H1 (cell line): Measurements from ENCODE around the gene MAGI1. TPM values are rescaled to one million over a fixed set of nuclear protein-coding genes. Genes with fewer than 3 reads are reported as not detected.

Experiments used
- CHD7 ChIP-seq: fragments of 300-600 bp; sonication (generic); IDR thresholded peaks from 2 replicates; pipeline ENCODE4 v1.7.1; 2012; ENCODE audit warnings: low read length, moderate library complexity, mild to moderate bottlenecking, inconsistent platforms; ENCODE audit not compliant: insufficient replicate concordance
- KDM1A ChIP-seq: fragments of 200-600, 300-600 bp; sonication (generic); IDR thresholded peaks from 2 replicates; pipeline ENCODE4 v1.7.1; 2016; ENCODE audit warnings: mild to moderate bottlenecking, low read length, borderline replicate concordance
- RAD21 ChIP-seq, 2 experiments: IDR thresholded peaks in 1 of 2; conservative IDR thresholded peaks in 1 of 2; 2 replicates each; pipeline ENCODE4 v1.6.1; 2011; ENCODE audit warnings: low read depth in 2 of 2, low read length in 2 of 2, improper control_type of control experiment in 1 of 2, inconsistent platforms in 1 of 2, mild to moderate bottlenecking in 1 of 2, moderate library complexity in 1 of 2
- polyA plus RNA-seq, 7 experiments: library from polyadenylated mRNA; depleted of rRNA in 3 of 7; stranded (reverse) in 5 of 7; unstranded in 2 of 7; fragments of >200 nt in 5 of 7; fragments of 200-250 nt in 2 of 7; gene quantifications; 1 replicate in 5 of 7; 2 replicates in 1 of 7; 4 replicates in 1 of 7; pipeline versions ENCODE4 v1.2.1 to v1.2.3, GENCODE V29; 2011 to 2013; ENCODE audit warnings: missing spikeins in 2 of 7, mixed read lengths in 2 of 7
- total RNA-seq: library from RNA; stranded (reverse); fragmentation: NEBNext Ultra II Directional; extraction: Animal tissue kit (Norgen Biotek cat#: 25700); gene quantifications from 2 replicates; pipeline ENCODE4 v1.2.1, GENCODE V29; 2021

MAGI1 gene
- total and polyA plus RNA-seq, 2 of the 8 experiments (the other 6 are each of a cell fraction or from before 2014, with no cell fraction given), result 19.8 to 78.0 TPM

- TF ChIP-seq CHD7 (no peak), RAD21 (IDR thresholded peaks at IDR 0.05 in 1 of 2, conservative IDR thresholded peaks at IDR 0.05 in 1 of 2; ENCODE audit: low read depth in 2 of 2, low read length in 2 of 2) (peak; percentile 83 to 89), KDM1A (no peak)
Measured at GRCh38 chr3:65334045-65334665, 704.6 kb downstream of the MAGI1 start (continued).
